ENCODE results near the gene USP8.
A peak's percentile ranks its signal among the peaks of the same experiment; 100 is the strongest.
"Not testable (repeated sequence)": the region's sequence is repeated elsewhere in the genome, so short reads cannot be mapped to it uniquely, and the experiment has no call there.

Gene USP8

GRCh38 chr15:50452927-50453326 is 28.7 kb downstream of the USP8 start:
- DNase-seq = peak; percentile 4 to 12

- DNase-seq = no peak
These were observed 34.3 kb downstream of the USP8 start for GRCh38 chr15:50458348-50459112.

GRCh38 chr15:50463423-50464358 is 39.5 kb downstream of the USP8 start:
- no peak for DNase-seq

- DNase-seq = no peak
These were observed 46.9 kb downstream of the USP8 start for GRCh38 chr15:50471072-50471471.

- DNase-seq = no peak
These were observed 51.9 kb downstream of the USP8 start for GRCh38 chr15:50476143-50476542.

- no peak for DNase-seq
These were observed 60.6 kb downstream of the USP8 start for GRCh38 chr15:50484781-50485180.

- DNase-seq = no peak
These were observed 61.2 kb downstream of the USP8 start for GRCh38 chr15:50485389-50485788.

GRCh38 chr15:50487287-50487686 is 63.1 kb downstream of the USP8 start:
- DNase-seq = peak in 1 of 2 donors; percentile 11

- no peak for DNase-seq
These were observed 69.4 kb downstream of the USP8 start for GRCh38 chr15:50493625-50494024.

- not testable (repeated sequence) for DNase-seq
These were observed 70.3 kb downstream of the USP8 start for GRCh38 chr15:50494547-50494946.

GRCh38 chr15:50496692-50497091 is 72.5 kb downstream of the USP8 start:
- DNase-seq = no peak

GRCh38 chr15:50500352-50500751 is 76.1 kb downstream of the USP8 start:
- DNase-seq = no peak

- DNase-seq = no peak
These were observed 77.6 kb downstream of the USP8 start for GRCh38 chr15:50501815-50502214.

GRCh38 chr15:50503144-50503543 is 78.9 kb downstream of the USP8 start:
- DNase-seq = no peak

- not testable (repeated sequence) for DNase-seq
These were observed 81.5 kb downstream of the USP8 start for GRCh38 chr15:50505656-50506055.

- DNase-seq = no peak
These were observed 81.9 kb downstream of the USP8 start for GRCh38 chr15:50506121-50506520.

- DNase-seq = no peak
These were observed 88.8 kb downstream of the USP8 start for GRCh38 chr15:50513001-50513400.

- DNase-seq = no peak
These were observed 95.7 kb downstream of the USP8 start for GRCh38 chr15:50519740-50520425.

GRCh38 chr15:50523851-50524251 is 99.6 kb downstream of the USP8 start:
- DNase-seq = no peak

- DNase-seq = no peak
These were observed 107.0 kb downstream of the USP8 start for GRCh38 chr15:50531163-50531562.

GRCh38 chr15:50531766-50532165 is 107.6 kb downstream of the USP8 start:
- DNase-seq = no peak

- DNase-seq = no peak
These were observed 118.6 kb downstream of the USP8 start for GRCh38 chr15:50542887-50543210.

GRCh38 chr15:50543556-50543955 is 119.4 kb downstream of the USP8 start:
- DNase-seq = no peak

GRCh38 chr15:50544368-50544767 is 120.2 kb downstream of the USP8 start:
- no peak for DNase-seq

All from inflammatory macrophage treated with lipopolysaccharide for 1 hour (primary cell).